DMS53 treated with DMSO at 0.1 percent for 48 hours (cell line): ENCODE measurements around the gene NDUFB11.

Source experiments
- DNase-seq: peaks from one replicate; lab custom pipeline; 2025; ENCODE audit not compliant: unreplicated experiment; lab: John Stamatoyannopoulos, UW

The NDUFB11 gene

DNA sequence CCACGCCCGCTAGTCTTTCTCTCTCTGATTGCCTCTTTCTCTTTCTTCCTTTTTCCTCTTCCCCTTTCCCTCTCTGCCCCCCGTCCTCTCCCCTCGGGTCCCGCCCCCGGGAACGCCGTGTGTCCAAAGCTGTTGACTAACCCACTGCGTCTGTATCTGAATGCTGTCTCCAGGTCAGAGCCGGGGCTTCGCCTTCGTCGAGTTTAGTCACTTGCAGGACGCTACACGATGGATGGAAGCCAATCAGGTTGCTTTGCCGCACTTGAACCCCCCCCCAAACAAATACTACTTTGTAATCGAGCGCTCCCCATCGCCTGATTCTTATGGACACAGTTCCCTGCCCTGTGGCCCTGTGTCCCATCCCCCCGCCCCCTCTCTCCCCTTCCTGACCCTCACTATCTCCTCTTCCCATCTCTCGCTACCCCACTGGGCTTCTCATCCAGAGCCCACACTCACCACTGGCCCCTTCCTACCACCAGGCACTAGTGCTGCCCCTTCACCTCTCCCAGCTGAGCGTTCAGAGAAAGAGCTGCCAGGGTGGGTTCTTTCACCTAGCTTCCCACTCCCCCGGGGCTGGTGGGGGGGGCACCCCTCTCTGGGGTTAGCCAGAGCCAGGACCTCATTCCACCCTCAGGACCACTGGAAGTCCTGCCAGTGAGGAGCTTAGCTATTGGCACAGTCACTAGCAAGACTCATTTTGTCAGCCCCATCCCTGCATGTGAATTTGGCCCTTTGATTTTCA lies 30.5 kb upstream of the NDUFB11 start:
- DNase-seq: no peak

DNA sequence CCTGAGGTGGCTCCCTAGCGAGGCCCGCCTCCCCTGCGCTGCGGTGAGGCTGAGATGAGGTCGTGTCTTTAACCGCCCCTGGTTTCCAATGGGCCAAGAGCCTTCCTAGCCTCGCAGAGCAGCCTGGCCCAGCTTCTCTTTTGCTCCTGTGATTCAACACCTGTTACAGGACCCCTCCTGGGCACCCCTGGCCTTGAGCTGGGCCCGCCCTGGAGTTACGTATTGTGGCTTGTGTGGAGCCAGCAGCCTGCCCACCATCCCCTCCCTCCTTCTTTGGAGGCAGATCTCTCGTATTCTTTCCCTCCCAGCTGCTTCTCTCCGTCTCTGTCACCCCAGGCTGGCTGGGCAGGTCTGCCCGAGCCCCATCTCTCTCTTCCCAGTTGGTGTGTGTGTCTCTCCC lies 29.9 kb upstream of the NDUFB11 start:
- DNase-seq: no peak

DNA sequence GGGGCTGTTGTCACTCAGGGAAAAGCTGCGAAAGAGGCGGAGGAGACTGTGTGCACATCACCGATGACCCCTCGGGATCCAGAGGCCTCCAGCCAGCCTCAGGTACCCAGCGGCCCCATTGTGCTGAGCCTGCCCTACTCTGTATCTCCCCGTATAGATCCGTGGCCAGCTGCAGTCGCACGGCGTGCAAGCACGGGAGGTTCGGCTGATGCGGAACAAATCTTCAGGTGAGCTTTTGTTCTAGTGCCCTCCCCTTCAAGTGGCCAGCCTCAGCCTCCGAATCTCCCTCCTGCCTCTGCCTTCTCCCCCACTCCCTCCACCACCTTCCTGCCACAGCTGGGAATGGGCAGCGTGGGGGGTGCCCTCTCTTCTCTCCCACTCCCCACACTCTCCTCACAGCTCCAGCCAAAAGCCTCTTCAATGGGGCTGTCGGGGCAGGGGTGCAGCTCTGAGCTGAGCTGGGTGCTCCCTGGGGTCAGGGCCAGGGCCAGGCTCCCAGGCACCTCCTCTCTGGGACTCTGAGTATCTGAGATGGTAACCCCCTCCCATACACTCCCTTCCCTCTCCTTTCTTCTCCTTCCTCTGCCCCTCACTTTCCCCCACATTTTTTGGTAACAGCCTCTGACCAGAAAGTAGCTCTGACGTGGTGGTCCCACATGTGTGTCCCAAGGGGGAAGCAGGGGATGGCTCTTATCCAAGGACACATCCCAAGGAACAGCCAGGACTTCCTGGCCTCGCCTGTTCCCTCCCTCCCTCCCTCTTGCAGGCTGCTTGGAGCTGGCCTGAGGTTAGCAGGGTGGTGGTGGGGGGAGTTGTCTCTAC lies 28.7 kb upstream of the NDUFB11 start:
- DNase-seq: no peak

DNA sequence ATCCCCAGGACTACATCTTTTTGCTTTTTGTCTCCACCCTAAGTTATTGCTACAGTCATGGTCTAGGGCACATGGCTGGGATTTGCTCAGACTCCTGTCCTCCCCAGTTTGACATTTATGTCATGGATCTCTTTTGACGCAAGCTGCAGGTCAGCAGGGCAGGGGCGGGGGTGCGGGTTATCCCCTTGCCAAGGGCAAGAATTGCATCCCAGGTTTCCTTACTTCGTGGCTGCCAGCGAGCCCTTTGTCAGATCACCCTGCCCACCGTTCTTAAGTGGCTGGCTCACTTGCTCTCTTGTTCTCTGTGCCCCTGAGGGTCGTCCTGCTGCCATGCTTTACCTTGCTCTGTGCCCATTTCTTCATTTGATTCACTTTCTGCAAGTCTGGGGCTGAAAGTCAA lies 28.0 kb upstream of the NDUFB11 start:
- DNase-seq: no peak

DNA sequence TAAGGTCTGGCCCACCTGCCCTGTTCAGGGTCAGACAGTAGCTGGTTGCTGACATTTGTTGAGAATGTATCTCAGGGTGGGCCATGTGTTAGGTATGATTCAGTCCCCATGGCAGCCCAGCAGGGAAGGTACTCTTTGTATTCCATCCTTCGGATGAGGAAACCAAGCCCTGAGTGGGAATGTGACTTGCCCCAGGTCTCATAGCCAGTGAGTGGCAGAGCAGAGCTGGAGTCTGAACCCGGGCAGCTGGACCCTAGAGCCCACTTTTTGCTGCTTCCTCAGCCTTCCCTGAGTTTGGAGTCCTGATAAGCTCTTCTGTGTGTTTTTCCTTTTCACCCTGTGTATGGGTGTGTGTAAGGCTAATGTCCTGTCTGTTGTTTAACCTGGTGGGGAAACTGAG lies 27.5 kb upstream of the NDUFB11 start:
- DNase-seq: no peak

DNA sequence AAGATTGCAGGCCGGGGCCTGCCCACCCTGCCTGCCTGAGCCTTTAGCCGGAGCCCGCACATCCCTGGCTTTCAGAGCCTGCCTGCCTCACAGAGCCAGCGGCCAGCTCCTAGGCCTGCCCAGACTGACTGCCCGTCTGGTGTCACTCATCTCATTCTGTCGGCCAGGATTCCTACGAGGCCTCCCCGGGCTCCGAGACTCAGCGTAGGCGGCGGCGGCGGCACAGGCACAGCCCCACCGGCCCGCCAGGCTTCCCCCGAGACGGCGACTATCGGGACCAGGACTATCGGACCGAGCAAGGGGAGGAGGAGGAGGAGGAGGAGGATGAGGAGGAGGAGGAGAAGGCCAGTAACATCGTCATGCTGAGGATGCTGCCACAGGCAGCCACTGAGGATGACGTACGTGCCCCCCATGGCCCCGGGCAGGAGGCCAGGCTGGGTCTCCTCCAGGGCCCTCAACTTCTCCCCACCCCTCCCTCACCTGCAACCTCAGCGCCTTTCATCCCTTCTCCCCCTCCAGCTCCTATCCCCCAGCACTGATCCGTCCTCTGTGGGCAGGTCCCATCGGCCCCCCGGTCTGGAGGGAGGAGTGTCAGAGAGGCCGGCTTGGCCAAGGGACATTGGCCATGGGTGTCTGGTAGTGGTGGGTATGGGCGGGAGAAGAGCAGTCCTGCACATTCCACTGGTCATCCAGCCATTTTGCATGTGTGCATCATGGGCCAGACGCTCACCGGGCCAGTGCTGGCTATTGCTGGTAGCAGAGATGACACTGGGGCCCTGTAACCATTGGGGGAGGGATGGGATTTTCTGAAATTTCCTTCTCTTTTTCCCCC lies 26.6 kb upstream of the NDUFB11 start:
- no peak for DNase-seq

DNA sequence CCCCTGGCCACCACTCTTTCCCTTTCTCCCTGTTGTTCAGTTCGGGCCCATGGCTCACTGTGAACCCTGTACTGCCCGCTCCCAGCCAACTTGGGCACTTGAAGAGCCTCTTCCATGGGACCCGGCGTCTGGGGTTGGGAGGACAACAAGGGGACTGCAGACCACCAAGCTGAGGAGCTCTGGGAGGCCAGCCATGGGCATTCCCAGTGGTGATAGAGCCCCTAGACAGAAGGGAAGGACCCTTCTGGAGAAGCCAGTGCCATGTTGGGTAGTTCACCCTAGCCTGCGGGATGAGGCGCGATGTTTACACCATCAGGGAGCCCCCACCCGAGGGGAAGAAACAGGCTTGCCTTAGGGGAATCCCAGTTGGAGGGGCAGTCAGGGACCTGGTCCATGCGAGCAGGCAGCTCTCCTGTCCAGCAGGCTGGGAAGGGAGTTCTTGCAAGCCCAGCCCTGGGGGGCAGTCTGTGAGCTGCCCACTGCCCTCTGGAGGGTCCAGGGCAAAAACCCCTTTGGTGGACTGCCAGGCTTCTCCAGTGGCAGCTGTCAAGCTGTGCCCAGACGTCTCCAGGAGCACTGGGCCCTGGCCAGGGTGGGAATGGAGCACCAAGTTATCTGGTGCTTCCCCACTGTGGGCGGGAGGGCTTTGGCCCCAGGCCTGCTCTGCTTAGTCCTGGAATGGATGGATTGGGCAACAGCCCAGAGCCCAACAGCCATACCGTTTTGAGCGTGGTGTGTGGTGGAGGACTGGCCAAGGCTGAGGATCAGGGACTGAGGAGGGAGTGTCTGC lies 25.4 kb upstream of the NDUFB11 start:
- no peak for DNase-seq

DNA sequence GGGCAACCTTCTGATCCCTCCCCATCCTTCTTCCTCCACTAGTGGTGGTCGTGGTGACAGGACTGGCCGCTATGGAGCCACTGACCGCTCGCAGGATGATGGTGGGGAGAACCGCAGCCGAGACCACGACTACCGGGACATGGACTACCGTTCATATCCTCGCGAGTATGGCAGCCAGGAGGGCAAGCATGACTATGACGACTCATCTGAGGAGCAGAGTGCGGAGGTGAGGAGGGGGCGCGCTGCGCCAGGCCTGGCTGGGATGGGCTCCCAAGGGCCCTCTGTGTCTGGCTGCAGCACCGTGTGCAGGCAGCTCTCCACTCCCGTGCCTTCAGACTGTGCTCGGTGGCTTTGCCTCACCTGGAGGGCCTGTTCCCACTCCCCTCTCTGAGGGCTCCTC lies 24.8 kb upstream of the NDUFB11 start:
- DNase-seq: no peak

DNA sequence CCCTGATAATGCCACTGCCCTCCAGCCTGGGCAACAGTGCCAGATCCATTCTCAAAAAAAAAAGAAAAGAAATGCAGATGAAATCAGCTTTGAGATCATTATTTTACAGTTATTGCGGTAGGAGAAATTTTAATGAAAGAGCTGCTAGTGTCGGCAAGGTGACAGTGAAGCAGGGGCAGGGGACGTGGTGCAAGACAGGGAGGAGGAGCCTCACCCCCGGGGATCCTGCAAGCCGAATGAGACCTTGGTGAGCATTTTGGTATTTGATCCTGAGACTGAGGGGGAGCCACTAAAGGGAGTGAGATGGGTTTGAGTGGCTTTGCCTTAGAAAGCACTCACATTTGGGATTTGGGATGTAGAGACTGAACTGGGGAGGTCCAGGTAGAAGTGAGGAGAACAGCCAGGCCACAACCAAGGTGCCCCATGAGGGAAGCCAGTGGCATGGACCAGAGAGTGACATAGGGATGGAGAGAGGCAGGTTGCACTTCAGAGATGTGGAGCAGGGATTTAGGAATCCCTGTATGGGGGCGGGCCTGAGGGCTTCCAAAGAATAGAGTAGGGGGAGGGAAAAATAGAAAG lies 24.1 kb upstream of the NDUFB11 start:
- DNase-seq: no peak

DNA sequence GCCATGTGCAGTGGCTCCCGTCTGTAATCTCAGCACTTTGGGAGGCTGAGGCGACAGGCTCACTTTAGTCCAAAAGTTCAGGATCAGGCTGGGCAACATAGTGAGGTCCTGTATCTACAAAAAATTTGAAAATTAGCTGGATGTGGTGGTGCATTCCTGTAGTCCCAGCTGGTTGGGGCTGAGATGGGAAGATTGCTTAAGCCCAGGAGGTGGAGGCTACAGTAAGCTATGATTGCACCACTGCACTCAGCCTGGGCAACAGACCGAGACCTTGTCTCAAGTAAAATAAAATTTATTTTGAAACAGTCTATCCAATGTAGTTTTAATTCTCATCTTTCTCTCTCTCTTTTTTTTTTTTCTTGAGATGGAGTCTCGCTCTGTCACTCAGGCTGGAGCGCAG lies 21.6 kb upstream of the NDUFB11 start:
- DNase-seq: no peak

DNA sequence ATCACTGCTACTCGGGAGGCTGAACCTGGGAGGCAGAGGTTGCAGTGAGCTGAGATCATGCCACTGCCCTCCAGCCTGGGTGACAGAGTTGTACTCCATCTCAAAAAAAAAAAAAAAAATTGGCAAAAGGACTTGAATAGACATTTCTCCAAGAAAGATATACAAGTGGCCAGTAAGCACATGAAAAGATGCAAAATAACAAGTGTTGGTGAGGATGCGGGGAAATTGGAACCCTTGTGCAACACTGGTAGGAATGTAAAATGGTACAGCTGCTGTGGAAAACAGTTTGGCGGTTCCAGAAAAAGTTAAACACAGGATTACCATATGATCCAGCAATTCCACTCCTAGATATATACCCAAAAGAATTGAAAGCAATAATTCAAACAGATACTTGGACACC lies 19.9 kb upstream of the NDUFB11 start:
- no peak for DNase-seq

DNA sequence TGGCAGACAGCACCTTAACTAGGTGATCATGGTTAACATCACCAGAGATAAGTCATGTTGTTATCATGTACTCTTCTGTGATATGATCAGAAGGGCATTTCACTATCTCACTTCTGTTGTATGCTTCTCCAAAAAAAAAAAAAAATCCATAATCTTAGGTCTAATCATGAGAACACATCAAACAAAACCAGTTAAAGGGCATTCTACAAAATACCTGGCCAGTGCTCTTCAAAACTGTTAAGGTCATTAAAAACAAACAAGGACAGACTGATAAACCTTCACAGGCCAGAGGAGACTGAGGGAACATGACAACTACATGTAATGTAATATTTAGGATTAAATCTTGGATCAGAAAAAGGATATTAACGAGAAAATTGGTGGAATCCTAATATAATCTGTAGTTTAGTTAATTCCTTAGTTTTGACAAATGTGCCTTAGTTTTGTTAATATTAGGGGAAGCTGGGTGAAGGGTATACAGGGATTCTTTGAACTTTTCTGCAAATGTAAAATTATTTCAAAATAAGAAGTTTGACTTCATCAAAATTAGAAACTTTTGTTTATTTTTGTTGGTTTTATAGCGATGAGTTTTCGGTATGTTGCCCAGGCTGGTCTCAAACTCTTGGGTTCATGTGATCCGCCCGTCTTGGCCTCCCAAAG lies 18.6 kb upstream of the NDUFB11 start:
- no peak for DNase-seq

DNA sequence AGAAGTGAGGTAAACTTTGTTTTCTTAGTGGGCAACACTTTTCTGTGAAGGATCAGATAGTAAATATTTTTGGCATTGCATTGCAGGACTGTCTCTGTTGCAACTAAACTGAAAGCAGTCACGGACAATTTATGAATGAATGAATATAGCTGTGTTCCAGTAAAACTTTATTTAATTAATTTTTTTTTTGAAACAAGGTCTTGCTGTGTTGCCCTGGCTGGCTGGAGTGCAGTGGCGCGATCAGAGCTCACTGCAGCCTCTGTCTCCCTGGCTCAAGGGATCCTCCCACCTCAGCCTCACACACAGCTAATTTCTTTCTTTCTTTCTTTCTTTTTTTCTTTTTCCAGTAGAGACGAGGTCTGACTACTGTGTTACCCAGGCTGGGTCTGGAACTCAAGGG lies 16.3 kb upstream of the NDUFB11 start:
- DNase-seq: no peak

DNA sequence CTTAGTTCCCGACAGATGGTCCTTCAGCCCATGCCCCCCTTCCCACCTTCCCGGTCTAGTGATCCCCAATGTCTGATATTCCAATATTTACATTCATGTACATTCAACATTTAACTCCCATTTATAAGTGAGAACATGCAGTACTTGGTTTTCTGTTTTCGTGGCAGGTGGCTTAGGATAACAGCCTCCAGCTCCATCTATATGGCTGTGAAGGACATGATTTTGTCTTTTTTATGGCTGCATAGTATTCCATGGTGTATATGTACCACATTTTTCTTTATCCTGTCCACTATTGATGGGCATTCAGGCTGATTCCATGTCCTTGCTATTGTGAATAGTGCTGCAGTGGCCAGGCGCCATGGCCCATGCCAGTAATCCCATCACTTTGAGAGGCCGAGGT lies 14.3 kb upstream of the NDUFB11 start:
- DNase-seq: no peak

DNA sequence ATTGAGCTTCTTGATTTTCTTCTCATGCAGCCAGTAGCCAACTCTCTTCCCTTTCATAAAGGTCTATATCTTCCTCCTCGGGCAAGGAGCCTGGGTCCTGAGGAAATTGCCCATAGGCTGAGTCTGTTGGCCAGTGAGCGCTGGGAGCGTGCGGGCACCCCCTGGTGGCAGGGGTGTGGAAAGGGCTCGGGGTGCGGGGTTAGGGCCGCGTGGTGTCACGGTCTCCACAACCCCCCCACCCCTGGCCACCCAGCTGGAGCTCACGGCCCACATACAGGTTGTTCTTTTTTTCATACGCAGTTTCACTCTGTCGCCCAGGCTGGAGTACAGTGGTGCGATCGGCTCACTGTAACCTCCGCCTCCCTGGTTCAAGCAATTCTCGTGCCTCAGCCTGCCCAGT lies 13.6 kb upstream of the NDUFB11 start:
- DNase-seq: no peak

DNA sequence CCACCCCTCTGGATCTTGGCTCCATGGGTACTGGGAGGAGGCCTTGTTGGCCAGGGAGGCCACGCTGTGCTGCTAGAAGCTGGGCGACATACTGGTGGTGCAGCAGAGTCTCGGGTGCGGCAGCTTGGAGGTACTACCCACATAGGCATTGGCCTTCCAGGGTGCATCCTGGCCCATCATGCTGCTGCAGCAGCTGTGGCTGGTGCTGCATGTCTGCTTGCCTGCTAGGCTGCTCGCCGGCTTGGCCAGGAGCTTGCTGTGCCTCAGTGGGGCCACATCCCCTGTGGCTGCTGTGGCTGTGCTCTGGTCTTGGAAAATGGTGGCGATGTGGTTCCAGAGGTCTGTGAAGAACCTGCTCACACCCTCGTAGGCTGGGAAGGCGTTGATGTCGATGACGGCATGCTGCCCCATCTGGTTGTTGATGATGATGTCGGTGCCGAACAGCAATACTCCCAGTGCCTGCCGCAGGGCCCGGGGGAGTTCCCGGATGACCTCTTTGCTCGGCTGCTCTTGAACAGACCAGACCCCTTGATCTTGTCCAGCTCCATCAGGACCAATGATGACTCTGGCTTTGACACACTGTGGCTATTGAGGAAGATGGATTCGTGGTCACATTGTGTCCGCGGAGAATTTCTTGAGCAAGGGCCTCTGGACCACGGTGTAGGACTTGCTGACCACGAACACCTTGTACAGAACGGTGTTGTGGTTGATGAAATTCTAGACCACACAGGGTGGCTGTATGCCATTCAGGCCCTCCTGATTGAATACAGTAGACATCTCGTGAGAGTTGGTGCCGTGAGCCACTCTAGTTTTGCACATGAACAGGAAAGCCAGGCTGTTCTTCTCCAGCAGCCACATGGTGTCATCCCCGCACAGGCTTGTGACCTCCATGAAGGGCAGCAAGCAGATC lies 12.4 kb upstream of the NDUFB11 start:
- DNase-seq: no peak

DNA sequence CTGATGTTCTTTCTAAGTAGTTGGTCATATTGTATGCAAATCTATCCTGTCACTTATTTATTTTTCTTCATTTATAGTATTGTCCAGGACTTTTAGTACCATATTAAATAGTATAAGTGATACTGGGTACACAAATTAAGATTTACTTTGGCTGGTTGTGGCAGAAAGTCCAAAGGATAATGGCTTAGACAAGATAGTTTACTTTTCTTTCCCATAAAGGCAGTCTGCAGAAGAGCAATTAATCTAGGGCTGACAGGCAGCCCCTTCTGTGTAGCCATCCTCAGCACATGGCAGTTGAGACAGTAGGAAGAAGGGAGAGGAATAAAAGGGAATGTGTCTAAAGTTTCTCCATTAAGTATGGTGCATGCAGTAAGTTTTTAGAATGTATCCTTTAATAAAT lies 6.9 kb upstream of the NDUFB11 start:
- DNase-seq: no peak

DNA sequence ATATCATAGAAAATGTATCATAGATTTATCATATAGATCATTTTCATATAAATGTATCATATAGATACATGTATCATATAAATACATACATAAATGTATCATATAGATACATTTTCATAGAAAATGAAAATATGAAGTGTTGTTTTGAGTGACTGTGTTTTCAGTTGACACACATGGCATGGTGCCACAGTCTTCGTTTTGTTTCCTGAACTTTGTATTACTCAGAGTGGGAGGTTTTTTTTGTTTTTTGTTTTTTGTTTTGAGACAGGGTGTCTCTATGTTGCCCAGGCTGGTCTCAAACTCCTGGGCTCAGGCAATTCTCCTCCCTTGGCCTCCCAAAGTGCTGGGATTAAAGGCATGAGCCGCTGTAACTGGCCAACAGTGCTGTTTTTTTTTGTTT lies 4.4 kb upstream of the NDUFB11 start:
- DNase-seq: no peak
